ENCODE results near the gene SFTPA2. TPM values are rescaled to one million over a fixed set of nuclear protein-coding genes. Genes with fewer than 3 reads are reported as not detected.
"Not testable (repeated sequence)": the region's sequence is repeated elsewhere in the genome, so short reads cannot be mapped to it uniquely, and the experiment has no call there.

The SFTPA2 gene
- total RNA-seq, 3 donors from 2014 or later, result 0.98 TPM; not detected in 2

GRCh38 chr10:79601939-79602338, 41.7 kb upstream of the SFTPA2 start:
- no peaks in the 10 kb centered on the region for H3K4me1 ChIP-seq
- H3K36me3 ChIP-seq, result no peaks in the 10 kb centered on the region
- peaks cover 0 to 24% of the 10 kb centered on the region in 2 donors for H3K9me3 ChIP-seq
- no peak for TF ChIP-seq POLR2A (IDR thresholded peaks at IDR 0.05)
- no peak for TF ChIP-seq POLR2AphosphoS5 (IDR thresholded peaks at IDR 0.05)
- TF ChIP-seq CTCF (IDR thresholded peaks at IDR 0.05), result no peak
- no peak for DNase-seq (ENCODE audit: low spot score in 2 of 2)
- H3K27ac ChIP-seq, result no peak overlapping the region
- intact Hi-C loops (cut with DNase I; ENCODE audit: low total_unique reads), result no loop called here
- no peaks in the 10 kb centered on the region for H3K27me3 ChIP-seq
- H3K4me3 ChIP-seq, result no peak overlapping the region

- H3K4me3 ChIP-seq; H3K36me3 ChIP-seq; H3K27me3 ChIP-seq; H3K4me1 ChIP-seq; intact Hi-C loops (cut with DNase I; ENCODE audit: low total_unique reads); H3K27ac ChIP-seq; DNase-seq (ENCODE audit: low spot score in 2 of 2): not testable (repeated sequence)
- H3K9me3 ChIP-seq, result peaks cover 0 to 24% of the 10 kb centered on the region in 2 donors
These were observed 39.4 kb upstream of the SFTPA2 start for GRCh38 chr10:79599644-79600043.

DNA sequence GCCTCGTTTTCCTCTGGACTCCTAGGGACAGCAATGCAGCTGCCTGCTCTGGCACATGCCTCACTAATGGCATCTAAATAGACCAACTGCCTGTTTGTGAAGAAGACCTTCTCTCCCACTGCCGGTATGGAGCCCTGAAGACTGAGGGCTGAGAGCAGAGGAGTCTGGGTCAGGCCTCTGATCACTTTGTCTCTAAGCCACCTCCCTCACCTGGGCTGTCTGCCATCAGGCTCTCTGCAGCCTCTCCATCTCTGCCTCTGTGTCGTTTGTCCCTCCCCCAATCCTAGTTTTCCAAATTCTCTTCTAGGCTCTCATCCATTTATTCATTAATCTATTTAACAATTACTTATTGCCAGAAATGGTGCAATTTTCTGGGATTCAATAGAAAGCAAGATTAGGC, 35.3 kb upstream of the SFTPA2 start:
- TF ChIP-seq POLR2AphosphoS5 (IDR thresholded peaks at IDR 0.05) (no peak), POLR2A (IDR thresholded peaks at IDR 0.05) (no peak), CTCF (IDR thresholded peaks at IDR 0.05) (no peak)
- no peak for DNase-seq (ENCODE audit: low spot score in 2 of 2)
- intact Hi-C loops (cut with DNase I; ENCODE audit: low total_unique reads), result no loop called here
- Histone ChIP-seq H3K27ac (no peak overlapping the region), H3K36me3 (no peaks in the 10 kb centered on the region), H3K9me3 (peaks cover 0 to 16% of the 10 kb centered on the region in 2 donors), H3K27me3 (no peaks in the 10 kb centered on the region), H3K4me3 (no peak overlapping the region), H3K4me1 (no peaks in the 10 kb centered on the region)

DNA sequence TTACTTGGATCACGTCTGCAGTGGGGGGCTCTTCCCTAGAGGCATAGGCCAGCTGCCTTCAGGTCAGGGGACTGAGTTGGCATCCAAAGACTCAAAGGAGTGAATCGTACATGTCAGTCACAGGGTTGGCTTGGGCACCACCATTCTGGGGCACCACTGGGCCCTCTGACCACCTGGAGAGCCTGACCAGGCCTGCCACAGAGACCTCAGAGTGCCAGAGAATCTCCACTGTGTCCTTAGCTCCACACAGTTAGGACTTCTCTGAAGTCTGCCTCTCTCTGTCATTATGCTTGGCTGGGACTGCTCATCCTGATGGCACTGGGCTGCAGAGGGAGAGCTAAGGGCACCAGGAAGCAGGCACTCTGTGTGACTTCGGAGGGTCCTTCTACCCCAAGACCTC, 34.4 kb upstream of the SFTPA2 start:
- H3K4me1 ChIP-seq; intact Hi-C loops (cut with DNase I; ENCODE audit: low total_unique reads); H3K4me3 ChIP-seq; DNase-seq (ENCODE audit: low spot score in 2 of 2); H3K36me3 ChIP-seq; H3K27me3 ChIP-seq; H3K27ac ChIP-seq: not testable (repeated sequence)
- H3K9me3 ChIP-seq, result peaks cover 0 to 16% of the 10 kb centered on the region in 2 donors

DNA sequence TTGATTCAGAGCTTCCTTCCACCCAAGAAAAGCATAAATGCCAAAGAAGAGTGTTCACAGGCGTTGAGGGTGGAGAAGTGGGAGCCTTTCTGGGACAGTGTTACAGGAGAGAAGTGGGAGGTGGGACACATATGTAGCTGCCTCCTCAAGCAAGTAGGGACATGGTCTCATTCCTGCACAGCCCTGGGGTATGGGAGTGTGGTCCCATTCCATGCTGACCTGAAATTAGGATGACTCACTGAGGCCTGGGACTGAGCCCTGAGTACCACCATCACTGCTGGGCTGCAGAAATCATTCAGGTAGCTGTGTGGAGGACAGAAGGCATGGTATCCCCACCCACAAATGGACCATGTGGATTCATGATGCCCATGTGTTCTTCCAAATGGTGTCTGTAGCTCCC, 33.2 kb upstream of the SFTPA2 start:
- H3K4me1 ChIP-seq, result no peaks in the 10 kb centered on the region
- no peak overlapping the region for H3K4me3 ChIP-seq
- DNase-seq (ENCODE audit: low spot score in 2 of 2), result no peak
- H3K36me3 ChIP-seq, result no peaks in the 10 kb centered on the region
- H3K27me3 ChIP-seq, result no peaks in the 10 kb centered on the region
- H3K9me3 ChIP-seq, result peaks cover 0 to 13% of the 10 kb centered on the region in 2 donors
- H3K27ac ChIP-seq, result no peak overlapping the region
- intact Hi-C loops (cut with DNase I; ENCODE audit: low total_unique reads), result no loop called here
- no peak for TF ChIP-seq CTCF (IDR thresholded peaks at IDR 0.05)

DNA sequence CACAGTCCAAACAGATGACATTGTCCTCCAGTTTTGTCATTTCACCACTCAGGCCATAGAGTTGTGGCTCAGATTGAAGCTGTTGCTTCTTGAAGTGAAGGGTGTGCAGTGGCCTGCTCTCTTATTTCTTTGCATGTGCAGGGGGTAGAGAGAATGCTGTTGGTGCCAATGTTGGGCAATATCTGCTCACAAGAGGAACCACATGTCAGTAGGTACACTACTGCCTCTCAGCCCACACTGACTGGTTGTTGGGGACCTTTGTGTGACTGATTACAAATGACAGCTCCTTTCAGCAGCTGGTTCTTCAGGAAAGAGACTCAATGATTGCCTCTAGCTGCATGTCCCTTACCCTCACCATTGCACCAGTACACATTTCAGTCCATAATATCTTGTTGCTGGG, 28.6 kb upstream of the SFTPA2 start:
- intact Hi-C loops (cut with DNase I; ENCODE audit: low total_unique reads), result no loop called here
- Histone ChIP-seq H3K4me1 (no peaks in the 10 kb centered on the region), H3K4me3 (no peak overlapping the region), H3K36me3 (no peaks in the 10 kb centered on the region), H3K9me3 (no peaks in the 10 kb centered on the region), H3K27me3 (no peaks in the 10 kb centered on the region), H3K27ac (no peak overlapping the region)
- DNase-seq (ENCODE audit: low spot score in 2 of 2), result no peak
- TF ChIP-seq CTCF (IDR thresholded peaks at IDR 0.05), result no peak
- no peak for TF ChIP-seq POLR2A (IDR thresholded peaks at IDR 0.05)
- no peak for TF ChIP-seq POLR2AphosphoS5 (IDR thresholded peaks at IDR 0.05)
